ENCODE data around the gene HIF3A. TPM values are rescaled to one million over a fixed set of nuclear protein-coding genes. Genes with fewer than 3 reads are reported as not detected.
A peak's percentile ranks its signal among the peaks of the same experiment; 100 is the strongest.

HIF3A gene
- total RNA-seq, 3 donors from 2014 or later = 10.4 to 111 (median 20.6) TPM

GRCh38 chr19:46297700-46298478 is 1.0 kb downstream of the HIF3A start:
- peak overlapping the region; percentile 59 to 74 for H3K27ac ChIP-seq
- peaks cover 7 to 36% of the 10 kb centered on the region in 2 donors for H3K4me1 ChIP-seq
- H3K36me3 ChIP-seq = no peaks in the 10 kb centered on the region
- intact Hi-C loops (cut with DNase I; ENCODE audit: low total_unique reads) = no loop called here
- no peaks in the 10 kb centered on the region for H3K9me3 ChIP-seq
- TF ChIP-seq, protein P1, sequence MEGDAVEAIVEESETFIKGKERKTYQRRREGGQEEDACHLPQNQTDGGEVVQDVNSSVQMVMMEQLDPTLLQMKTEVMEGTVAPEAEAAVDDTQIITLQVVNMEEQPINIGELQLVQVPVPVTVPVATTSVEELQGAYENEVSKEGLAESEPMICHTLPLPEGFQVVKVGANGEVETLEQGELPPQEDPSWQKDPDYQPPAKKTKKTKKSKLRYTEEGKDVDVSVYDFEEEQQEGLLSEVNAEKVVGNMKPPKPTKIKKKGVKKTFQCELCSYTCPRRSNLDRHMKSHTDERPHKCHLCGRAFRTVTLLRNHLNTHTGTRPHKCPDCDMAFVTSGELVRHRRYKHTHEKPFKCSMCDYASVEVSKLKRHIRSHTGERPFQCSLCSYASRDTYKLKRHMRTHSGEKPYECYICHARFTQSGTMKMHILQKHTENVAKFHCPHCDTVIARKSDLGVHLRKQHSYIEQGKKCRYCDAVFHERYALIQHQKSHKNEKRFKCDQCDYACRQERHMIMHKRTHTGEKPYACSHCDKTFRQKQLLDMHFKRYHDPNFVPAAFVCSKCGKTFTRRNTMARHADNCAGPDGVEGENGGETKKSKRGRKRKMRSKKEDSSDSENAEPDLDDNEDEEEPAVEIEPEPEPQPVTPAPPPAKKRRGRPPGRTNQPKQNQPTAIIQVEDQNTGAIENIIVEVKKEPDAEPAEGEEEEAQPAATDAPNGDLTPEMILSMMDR (IDR thresholded peaks at IDR 0.05) = no peak
- TF ChIP-seq POLR2AphosphoS5 (IDR thresholded peaks at IDR 0.05) (peak in 1 of 3 donors; percentile 59), POLR2A (IDR thresholded peaks at IDR 0.05) (no peak)
- H3K27me3 ChIP-seq = no peaks in the 10 kb centered on the region
- DNase-seq (ENCODE audit: low spot score in 2 of 2) = peak; percentile 37 to 69
- peak overlapping the region; percentile 48 to 61 (median 55) for H3K4me3 ChIP-seq

DNA sequence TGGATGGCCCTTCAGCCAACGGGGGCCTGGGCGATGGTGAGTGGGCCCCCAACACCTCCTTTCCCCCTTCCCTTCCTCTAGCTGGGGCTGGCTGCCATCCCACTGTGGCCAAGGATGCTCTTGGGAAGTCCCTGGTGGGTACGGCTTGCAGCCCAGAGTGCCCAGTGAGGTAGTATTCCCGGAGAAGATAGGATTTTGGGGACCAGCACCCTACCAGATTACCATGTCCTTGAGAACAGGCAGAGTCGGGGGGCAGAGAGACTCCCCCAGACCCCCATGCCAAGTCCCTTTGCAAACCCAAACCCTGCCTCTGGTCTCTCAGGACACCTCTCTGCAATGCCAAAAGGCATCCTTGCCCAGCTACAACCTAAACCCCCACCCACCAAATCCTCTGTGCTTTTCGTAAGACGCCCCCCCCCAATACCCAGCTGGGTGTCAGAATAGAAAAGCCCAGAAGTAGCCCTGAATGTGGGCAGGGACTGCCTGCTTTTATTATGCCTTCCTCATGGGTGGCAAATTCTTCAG is 1.7 kb downstream of the HIF3A start:
- H3K4me1 ChIP-seq = peaks cover 7 to 36% of the 10 kb centered on the region in 2 donors
- H3K27me3 ChIP-seq = no peaks in the 10 kb centered on the region
- no peak for DNase-seq (ENCODE audit: low spot score in 2 of 2)
- H3K4me3 ChIP-seq = peak overlapping the region; percentile 48 to 61 (median 55)
- no peaks in the 10 kb centered on the region for H3K36me3 ChIP-seq
- TF ChIP-seq POLR2AphosphoS5 (IDR thresholded peaks at IDR 0.05) = no peak
- TF ChIP-seq POLR2A (IDR thresholded peaks at IDR 0.05) = no peak
- TF ChIP-seq, protein P1 (IDR thresholded peaks at IDR 0.05) = no peak
- H3K27ac ChIP-seq = peak overlapping the region; percentile 59 to 74
- intact Hi-C loops (cut with DNase I; ENCODE audit: low total_unique reads) = no loop called here
- no peaks in the 10 kb centered on the region for H3K9me3 ChIP-seq

- peak overlapping the region; percentile 59 to 74 for H3K27ac ChIP-seq
These were observed 2.2 kb downstream of the HIF3A start for GRCh38 chr19:46299004-46299509.

GRCh38 chr19:46299695-46300094 is 2.9 kb downstream of the HIF3A start:
- intact Hi-C loops (cut with DNase I; ENCODE audit: low total_unique reads) = no loop called here

More at GRCh38 chr19:46299004-46299509, 2.2 kb downstream of the HIF3A start:
- peak; percentile 79 to 95 (median 87) for TF ChIP-seq POLR2AphosphoS5 (IDR thresholded peaks at IDR 0.05)
- TF ChIP-seq, protein P1 (IDR thresholded peaks at IDR 0.05) = no peak
- TF ChIP-seq POLR2A (IDR thresholded peaks at IDR 0.05) = no peak
- no peaks in the 10 kb centered on the region for H3K36me3 ChIP-seq
- H3K4me3 ChIP-seq = peak overlapping the region; percentile 48 to 61 (median 55)
- H3K27me3 ChIP-seq = no peaks in the 10 kb centered on the region
- no peaks in the 10 kb centered on the region for H3K9me3 ChIP-seq
- DNase-seq (ENCODE audit: low spot score in 2 of 2) = peak; percentile 91 to 99
- H3K4me1 ChIP-seq = peaks cover 7 to 36% of the 10 kb centered on the region in 2 donors
- intact Hi-C loops (cut with DNase I; ENCODE audit: low total_unique reads) = no loop called here

More at GRCh38 chr19:46299695-46300094, 2.9 kb downstream of the HIF3A start:
- peak overlapping the region; percentile 74 to 83 for H3K27ac ChIP-seq
- no peak for DNase-seq (ENCODE audit: low spot score in 2 of 2)
- no peak for TF ChIP-seq POLR2A (IDR thresholded peaks at IDR 0.05)
- TF ChIP-seq POLR2AphosphoS5 (IDR thresholded peaks at IDR 0.05) = no peak
- TF ChIP-seq, protein P1 (IDR thresholded peaks at IDR 0.05) = no peak
- no peaks in the 10 kb centered on the region for H3K36me3 ChIP-seq
- no peaks in the 10 kb centered on the region for H3K27me3 ChIP-seq
- H3K9me3 ChIP-seq = no peaks in the 10 kb centered on the region
- peaks cover 7 to 36% of the 10 kb centered on the region in 2 donors for H3K4me1 ChIP-seq
- peak overlapping the region in 2 of 3 donors; percentile 48 to 61 for H3K4me3 ChIP-seq

Measured in breast epithelium (tissue), 4 donors.